ENCODE data around the gene MIX23. TPM values are rescaled to one million over a fixed set of nuclear protein-coding genes. Genes with fewer than 3 reads are reported as not detected.

The MIX23 gene
- total RNA-seq, 1 donor from 2014 or later = 20.2 TPM

- no peak overlapping the region for H3K4me3 Mint-ChIP-seq (ENCODE audit: unreplicated experiment)
- H3K36me3 Mint-ChIP-seq (ENCODE audit: unreplicated experiment) = no peaks in the 10 kb centered on the region
- no peak for DNase-seq
- H3K9me3 Mint-ChIP-seq (ENCODE audit: unreplicated experiment) = no peaks in the 10 kb centered on the region
- no peak overlapping the region for H3K27ac Mint-ChIP-seq (ENCODE audit: unreplicated experiment)
- no peaks in the 10 kb centered on the region for H3K4me1 Mint-ChIP-seq (ENCODE audit: low read depth, unreplicated experiment)
- no peak for TF ChIP-seq CTCF (IDR thresholded peaks at IDR 0.05; ENCODE audit: partially characterized antibody, unreplicated experiment)
- H3K27me3 Mint-ChIP-seq (ENCODE audit: unreplicated experiment) = no peaks in the 10 kb centered on the region
Measured at GRCh38 chr3:122349171-122349570, 33.9 kb downstream of the MIX23 start.

- H3K4me1 Mint-ChIP-seq (ENCODE audit: low read depth, unreplicated experiment) = no peaks in the 10 kb centered on the region
- TF ChIP-seq CTCF (IDR thresholded peaks at IDR 0.05; ENCODE audit: partially characterized antibody, unreplicated experiment) = no peak
Measured at GRCh38 chr3:122343654-122344053, 39.4 kb downstream of the MIX23 start.

GRCh38 chr3:122342803-122343202 is 40.2 kb downstream of the MIX23 start:
- no peaks in the 10 kb centered on the region for H3K27me3 Mint-ChIP-seq (ENCODE audit: unreplicated experiment)
- H3K4me1 Mint-ChIP-seq (ENCODE audit: low read depth, unreplicated experiment) = no peaks in the 10 kb centered on the region
- H3K27ac Mint-ChIP-seq (ENCODE audit: unreplicated experiment) = no peak overlapping the region
- H3K4me3 Mint-ChIP-seq (ENCODE audit: unreplicated experiment) = no peak overlapping the region
- DNase-seq = no peak
- H3K36me3 Mint-ChIP-seq (ENCODE audit: unreplicated experiment) = no peaks in the 10 kb centered on the region
- TF ChIP-seq CTCF (IDR thresholded peaks at IDR 0.05; ENCODE audit: partially characterized antibody, unreplicated experiment) = no peak
- peaks cover 4% of the 10 kb centered on the region for H3K9me3 Mint-ChIP-seq (ENCODE audit: unreplicated experiment)

More at GRCh38 chr3:122343654-122344053, 39.4 kb downstream of the MIX23 start:
- no peak for DNase-seq
- no peak overlapping the region for H3K27ac Mint-ChIP-seq (ENCODE audit: unreplicated experiment)
- H3K4me3 Mint-ChIP-seq (ENCODE audit: unreplicated experiment) = no peak overlapping the region
- no peaks in the 10 kb centered on the region for H3K36me3 Mint-ChIP-seq (ENCODE audit: unreplicated experiment)
- H3K27me3 Mint-ChIP-seq (ENCODE audit: unreplicated experiment) = no peaks in the 10 kb centered on the region
- peaks cover 4% of the 10 kb centered on the region for H3K9me3 Mint-ChIP-seq (ENCODE audit: unreplicated experiment)

- TF ChIP-seq CTCF (IDR thresholded peaks at IDR 0.05; ENCODE audit: partially characterized antibody, unreplicated experiment) = no peak
- Mint-ChIP-seq H3K36me3 (ENCODE audit: unreplicated experiment) (no peaks in the 10 kb centered on the region), H3K4me3 (ENCODE audit: unreplicated experiment) (no peak overlapping the region), H3K27me3 (ENCODE audit: unreplicated experiment) (no peaks in the 10 kb centered on the region), H3K9me3 (ENCODE audit: unreplicated experiment) (no peaks in the 10 kb centered on the region), H3K27ac (ENCODE audit: unreplicated experiment) (no peak overlapping the region), H3K4me1 (ENCODE audit: low read depth, unreplicated experiment) (no peaks in the 10 kb centered on the region)
- DNase-seq = no peak
Measured at GRCh38 chr3:122332551-122332950, 50.5 kb downstream of the MIX23 start.

- H3K27me3 Mint-ChIP-seq (ENCODE audit: unreplicated experiment) = no peaks in the 10 kb centered on the region
- H3K27ac Mint-ChIP-seq (ENCODE audit: unreplicated experiment) = no peak overlapping the region
Measured at GRCh38 chr3:122331886-122332285, 51.1 kb downstream of the MIX23 start.

More at GRCh38 chr3:122331886-122332285, 51.1 kb downstream of the MIX23 start:
- Mint-ChIP-seq H3K9me3 (ENCODE audit: unreplicated experiment) (no peaks in the 10 kb centered on the region), H3K4me1 (ENCODE audit: low read depth, unreplicated experiment) (no peaks in the 10 kb centered on the region), H3K4me3 (ENCODE audit: unreplicated experiment) (no peak overlapping the region), H3K36me3 (ENCODE audit: unreplicated experiment) (no peaks in the 10 kb centered on the region)
- TF ChIP-seq CTCF (IDR thresholded peaks at IDR 0.05; ENCODE audit: partially characterized antibody, unreplicated experiment) = no peak
- DNase-seq = no peak

Measured in glutamatergic neuron (in vitro differentiated cells).